Activated CD4-positive, CD25-positive, alpha-beta regulatory T cell treated with anti-CD3 and anti-CD28 coated beads, Interleukin-2, amount 50 U/mL, for 72 hours (primary cell): ENCODE measurements around the gene ABTB2.
"Not testable (repeated sequence)": the region's sequence is repeated elsewhere in the genome, so short reads cannot be mapped to it uniquely, and the experiment has no call there.

Source experiments
- DNase-seq: peaks from one replicate; pipeline ENCODE4 v3.0.0; 2021

Gene ABTB2

DNA sequence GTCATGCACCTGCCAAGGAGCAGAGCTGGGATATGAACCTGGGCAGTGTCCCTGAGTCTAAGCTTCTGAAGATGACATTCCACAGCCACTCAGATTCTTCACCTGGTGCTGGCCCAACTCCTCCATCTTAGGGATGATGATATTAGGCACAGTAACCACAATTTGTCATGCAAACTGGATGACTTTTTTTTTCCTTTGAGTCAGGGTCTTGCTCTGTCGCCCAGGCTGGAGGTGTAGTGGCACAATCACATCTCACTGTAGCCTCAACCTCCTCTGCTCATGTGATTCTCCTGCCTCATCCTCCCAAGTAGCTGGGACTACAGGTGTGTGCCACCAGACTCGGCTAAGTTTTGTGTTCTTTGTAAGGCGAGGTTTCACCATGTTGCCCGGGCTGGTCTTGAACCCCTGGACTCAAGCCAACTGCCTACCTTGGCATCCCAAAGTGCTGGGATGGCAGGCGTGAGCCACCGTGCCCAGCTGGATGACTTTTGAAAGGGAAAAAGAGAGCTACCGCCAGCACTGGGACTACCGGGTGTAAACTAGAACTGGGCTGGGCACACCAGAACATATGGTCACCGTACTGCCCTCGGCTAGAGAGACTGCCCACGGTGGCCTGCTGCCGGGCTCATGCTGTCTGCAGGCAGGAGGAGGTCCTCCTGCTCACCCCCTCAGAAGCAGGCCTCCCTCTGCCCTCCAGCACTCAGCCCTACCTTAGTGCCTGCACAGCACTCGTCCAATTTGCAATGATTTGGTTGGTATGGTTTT, 174.7 kb downstream of the ABTB2 start:
- no peak for DNase-seq

DNA sequence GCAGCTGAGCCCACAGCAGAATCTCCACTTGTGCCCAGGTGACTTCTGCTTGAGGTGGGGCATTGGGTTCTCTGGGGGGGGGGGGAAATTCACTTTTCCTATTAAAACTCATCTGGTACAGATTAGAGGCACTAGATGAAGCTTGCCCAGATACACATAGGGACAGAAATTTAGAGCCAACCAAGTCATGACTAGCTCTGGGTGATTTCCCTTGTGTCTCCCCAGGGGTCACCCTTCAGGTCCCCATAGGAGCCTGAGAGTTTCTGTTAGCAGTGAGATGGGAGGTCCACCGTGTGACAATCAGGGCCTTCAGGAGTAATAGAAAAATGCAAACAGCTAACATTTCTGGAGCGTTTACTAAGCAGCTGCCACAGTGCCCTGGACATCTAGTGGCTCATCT, 175.4 kb downstream of the ABTB2 start:
- DNase-seq = no peak

DNA sequence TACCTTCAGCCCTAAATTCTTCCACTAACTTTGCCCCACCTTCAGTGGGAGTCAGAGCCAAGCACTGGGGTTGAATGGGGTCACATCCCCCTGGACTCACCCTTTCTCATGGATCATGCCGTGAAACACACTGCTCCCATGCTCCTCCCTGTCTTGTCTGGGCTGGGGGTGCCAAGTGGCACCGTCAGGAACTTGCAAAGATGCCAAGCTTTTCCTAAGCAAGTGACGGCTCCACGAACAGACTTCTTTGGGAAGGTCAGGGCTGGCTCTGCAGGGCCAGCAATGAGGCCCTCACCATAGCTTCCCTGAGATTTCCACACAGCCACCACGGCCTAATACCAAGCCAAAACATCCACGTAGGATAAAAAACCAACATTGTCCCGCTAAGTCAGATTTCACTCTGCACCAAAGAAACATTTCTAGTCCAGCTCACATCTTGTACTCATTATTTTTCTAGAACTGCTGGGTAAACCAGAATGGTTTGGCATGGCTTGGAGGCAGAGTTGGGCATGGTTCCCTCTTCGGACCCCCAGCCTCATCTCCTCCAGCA, 175.9 kb downstream of the ABTB2 start:
- no peak for DNase-seq

- DNase-seq = no peak
These were observed 176.6 kb downstream of the ABTB2 start for GRCh38 chr11:34181251-34181650.

DNA sequence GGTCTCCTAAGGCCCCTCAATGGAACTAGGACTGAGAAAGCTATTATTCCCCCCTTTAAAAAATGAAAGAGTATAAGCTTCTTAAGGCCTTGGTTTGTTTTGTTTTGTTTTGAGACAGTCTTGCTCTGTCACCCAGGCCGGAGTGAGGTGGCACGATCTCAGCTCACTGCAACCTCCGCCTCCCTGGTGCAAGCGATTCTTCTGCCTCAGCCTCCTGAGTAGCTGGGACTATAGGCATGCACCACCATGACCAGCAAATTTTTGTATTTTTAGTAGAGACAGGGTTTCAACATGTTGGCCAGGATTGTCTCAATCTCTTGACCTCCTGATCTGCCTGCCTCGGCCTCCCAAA, 177.0 kb downstream of the ABTB2 start:
- not testable (repeated sequence) for DNase-seq

DNA sequence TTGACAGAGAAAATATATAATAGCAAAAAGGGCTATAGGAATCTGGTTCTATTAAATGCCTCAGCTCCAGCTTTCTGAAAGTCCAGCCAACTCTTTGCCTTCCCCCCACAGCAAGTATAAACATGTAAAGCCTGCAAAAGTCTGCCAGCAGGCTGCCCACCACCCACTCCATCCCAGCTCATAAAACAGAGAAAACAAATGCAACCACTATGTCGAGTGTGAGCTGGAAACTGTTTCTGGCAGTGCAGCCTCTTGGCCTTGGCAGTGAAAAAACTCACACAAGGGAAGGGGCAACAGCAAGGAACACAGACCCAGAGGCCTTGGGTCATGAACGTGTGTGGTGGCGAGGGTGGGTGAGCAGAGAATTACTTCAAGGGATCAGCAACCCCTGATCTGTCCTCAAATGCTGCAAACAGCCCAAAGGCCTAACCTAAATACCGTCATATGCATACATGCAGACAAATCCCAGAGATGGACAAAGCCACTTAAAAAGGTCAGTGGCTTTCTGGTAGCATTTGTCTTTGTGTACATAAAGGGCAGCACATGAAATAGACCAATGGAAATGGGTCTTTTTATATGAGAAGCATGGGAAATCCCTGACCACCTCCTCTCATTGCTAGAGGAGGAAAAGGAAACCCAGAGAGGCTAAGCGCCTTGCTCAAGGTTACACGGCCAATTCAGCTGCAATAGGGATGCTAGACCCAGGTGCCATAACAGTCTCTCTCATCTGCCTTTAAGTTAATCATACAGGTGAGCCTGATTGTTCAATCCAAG, 177.6 kb downstream of the ABTB2 start:
- no peak for DNase-seq

DNA sequence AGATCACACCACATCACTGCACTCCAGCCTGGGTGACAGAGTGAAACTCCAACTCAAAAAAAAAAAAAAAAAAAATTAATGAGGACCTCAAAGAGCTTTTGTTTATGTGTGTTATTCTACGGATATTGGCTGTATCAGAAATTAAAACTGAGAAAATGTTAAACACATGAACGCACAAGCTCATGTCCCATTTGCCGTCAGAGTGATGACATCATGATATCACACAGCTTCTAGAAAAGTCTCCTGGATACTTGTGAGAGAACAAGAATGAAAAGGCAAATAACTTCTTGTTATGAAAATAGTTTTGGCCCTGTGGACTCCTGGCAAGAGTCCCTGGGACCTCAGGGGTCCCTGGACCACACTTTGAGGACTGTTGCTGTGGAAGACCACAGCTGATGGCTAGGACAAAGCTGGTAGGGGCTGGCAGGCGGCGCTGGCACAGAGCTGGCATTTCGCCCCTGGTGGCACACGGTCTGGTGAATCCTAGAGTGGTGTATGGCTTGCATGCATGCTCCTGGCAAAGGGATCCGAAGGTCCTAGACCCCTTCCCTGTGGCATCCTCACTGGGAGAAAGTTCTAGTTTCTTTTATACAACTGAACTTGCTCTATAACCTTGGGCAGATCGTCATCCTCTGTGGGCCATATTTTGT, 178.7 kb downstream of the ABTB2 start:
- no peak for DNase-seq

DNA sequence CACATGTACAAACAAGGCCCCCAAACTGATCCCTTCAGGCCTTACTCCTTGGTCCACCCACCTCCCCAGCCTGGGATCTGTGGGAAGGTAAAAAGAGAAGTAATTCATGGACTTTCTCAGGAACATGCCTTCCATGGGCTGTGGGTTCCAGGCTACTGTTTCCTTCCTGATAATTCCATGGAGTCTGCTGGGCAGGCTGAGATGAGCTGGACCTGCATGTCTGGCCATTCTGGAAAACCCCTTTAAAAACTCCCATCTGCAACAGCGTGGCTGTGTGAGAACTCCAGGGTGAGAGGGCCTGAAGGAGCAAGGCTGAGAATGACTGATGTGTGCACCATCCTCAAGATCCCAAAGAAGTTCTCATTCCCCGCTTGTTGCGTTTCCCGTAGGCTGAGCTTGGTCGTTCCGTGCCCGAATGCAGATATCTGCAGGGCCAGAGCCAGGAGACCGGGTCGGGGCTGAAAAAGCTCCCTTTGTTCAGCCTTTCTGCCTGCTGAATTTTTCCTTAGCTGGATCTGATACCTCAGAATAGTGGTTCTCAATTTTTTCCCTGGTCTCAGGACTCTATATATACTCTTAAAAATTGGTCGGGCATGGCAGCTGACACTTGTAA, 179.5 kb downstream of the ABTB2 start:
- DNase-seq = no peak

DNA sequence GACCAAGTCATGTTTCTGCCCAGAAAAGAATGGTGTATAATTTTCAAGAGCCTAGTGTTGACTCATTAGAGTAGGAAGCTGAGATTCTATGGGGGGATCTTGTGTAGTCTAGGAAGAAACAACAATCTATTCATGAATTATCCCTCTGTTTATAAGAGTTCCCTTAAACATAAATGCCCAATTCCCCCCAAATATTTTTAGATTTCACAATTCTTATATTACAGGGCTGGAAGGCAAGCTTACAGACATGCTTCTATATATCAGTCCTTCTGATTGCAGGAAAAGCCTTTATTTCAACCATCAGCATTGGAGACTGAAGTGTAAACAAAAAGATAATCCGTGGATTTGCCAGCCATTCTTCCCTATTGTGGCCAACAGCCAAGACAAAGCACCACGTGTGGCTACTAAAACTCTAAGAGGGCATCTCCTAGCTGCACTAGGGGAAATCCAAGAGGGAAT, 181.0 kb downstream of the ABTB2 start:
- DNase-seq = no peak

- no peak for DNase-seq
These were observed 182.4 kb downstream of the ABTB2 start for GRCh38 chr11:34175284-34176019.

DNA sequence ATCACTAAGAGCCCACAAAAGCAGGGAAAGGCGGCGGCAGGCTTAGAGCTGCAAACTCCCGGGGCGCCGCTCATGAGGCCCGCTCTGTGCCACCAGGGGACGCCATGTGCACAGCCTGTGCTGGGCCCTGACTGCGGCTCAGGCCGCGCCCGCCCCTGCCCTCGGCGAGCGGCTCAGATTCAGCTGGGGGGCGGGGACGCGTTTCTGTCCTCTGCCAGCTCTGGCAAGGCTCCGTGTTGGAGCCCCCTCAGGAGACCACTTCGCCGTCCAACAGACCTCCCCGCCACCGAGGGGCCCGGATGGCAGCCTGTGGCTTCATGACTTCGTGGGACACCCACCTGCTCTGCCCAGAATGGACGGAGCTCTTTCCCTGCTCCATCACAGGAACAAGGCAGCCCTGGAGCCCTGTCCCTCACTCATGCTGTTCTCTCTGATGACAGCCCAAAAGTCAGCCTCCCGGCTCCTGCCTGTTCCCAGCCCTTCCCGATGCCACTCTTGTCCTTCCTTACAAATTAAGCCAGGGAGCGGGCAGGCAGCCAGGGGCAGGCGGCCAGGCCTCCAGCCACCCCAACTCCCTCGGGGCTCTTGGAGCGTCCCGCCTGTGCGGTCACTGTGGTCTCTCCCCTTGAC, 183.3 kb downstream of the ABTB2 start:
- peak; percentile 85 for DNase-seq

DNA sequence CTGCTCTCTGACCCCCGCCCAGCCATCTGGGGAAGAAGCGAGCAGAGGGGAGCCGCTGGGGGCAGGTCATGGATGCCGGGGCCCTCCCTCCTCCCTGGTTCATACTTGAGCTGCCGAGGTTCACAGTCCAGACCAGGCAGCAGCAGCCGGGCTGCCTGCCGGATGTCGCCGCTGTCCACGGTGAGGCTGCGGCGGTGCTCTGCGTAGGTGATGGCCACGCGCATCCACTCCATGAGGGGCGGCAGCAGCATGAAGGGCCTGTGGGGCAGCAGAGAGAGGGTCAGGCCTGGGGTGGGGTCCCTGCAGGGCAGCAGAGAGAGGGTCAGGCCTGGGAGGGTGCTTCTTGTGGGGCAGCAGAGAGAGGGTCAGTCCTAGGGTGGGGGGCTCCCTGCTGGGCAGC, 184.8 kb downstream of the ABTB2 start:
- no peak for DNase-seq

GRCh38 chr11:34169686-34170085, 188.1 kb downstream of the ABTB2 start:
- DNase-seq = no peak

GRCh38 chr11:34168642-34169420, 189.0 kb downstream of the ABTB2 start:
- DNase-seq = no peak

DNA sequence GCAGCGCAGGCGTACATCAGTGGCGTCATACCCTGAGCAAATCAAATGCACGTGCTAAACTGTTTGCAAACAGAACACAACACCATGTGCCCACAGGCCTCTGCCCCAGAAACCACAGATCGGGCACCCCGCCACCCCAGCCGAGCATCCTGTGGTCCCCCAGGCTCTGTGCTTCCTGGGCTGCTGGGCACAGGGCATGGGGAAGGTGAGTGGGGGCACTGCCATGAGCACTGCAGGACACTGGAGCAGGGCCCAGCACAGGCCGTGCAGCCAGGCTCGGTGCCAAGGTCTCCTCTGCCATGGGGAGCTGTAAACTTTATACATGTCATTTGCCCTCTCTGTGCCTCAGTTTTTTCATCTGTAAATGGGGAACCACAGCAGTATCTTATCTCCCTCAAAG, 189.8 kb downstream of the ABTB2 start:
- DNase-seq = no peak

DNA sequence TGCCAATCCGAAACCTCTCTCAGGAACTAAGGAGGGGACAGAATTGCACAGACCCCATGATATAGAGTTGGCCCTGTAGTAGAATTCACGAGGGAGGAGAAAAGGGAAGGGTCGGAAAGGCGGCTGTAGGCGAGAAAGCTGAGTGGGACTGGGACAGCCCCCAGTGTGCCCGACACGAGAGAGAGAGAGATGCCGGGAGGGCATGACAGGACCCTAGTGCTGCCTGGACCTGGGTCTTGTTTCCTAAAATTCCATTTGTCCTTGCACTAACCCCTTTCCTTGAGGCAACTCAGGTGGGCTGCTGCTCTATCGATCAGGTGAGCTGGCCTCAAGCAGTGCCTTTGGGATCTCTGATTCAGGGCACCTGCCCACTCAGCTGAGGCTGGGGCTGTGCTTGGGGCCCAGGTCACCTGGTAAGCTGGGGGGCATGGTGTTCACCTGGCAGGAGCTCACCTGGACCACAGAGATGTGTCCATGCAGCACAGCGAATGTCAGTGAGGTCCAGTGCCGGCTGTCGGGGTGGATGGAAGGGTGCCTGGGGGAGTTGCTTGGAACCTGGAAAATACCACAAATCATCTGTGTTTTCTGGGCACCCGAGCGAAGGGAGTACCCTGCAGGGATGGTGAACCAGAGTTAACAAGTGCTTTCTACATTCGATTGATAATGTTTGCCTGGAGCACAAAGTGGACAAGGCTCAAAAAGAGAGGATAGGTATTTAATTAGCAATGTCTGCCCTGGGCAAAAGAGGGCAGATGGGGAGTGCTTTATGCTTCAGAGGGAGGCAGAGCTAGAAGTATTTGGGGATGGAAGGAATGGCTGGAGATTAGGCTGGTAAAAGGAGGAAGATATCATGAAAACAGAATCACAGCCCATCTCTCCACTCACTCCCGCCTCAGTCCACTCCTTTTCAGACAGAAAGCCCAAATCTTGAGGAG, 190.7 kb downstream of the ABTB2 start:
- no peak for DNase-seq

GRCh38 chr11:34165786-34166555, 191.8 kb downstream of the ABTB2 start:
- no peak for DNase-seq

GRCh38 chr11:34165121-34165520, 192.7 kb downstream of the ABTB2 start:
- no peak for DNase-seq

DNA sequence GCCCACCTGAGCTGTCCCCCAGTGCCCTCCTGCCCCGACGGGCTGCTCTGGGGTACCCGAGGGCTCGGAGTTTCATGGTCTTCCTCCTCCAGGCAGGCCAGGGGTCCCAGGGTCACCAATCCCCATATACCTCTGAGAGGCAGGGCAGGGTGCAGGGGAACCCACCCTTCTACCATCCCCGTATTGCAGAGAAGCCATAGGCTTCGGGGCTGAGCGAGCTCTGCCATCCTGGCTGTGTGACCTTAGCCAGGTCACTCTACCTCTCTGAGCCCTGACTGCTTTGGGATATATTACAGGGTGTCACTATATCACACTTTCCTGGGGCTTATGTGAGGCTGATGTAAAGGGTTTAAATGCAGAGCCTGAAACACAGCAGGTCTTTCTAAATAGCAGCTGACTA, 195.0 kb downstream of the ABTB2 start:
- no peak for DNase-seq
